ENCODE results near the gene WRAP73. TPM values are rescaled to one million over a fixed set of nuclear protein-coding genes. Genes with fewer than 3 reads are reported as not detected.

Gene WRAP73
- total and polyA plus RNA-seq, 9 of the 15 experiments (the other 6 are each of a cell fraction or from before 2014, with no cell fraction given): 4.3 to 51.8 (median 30.1) TPM

DNA sequence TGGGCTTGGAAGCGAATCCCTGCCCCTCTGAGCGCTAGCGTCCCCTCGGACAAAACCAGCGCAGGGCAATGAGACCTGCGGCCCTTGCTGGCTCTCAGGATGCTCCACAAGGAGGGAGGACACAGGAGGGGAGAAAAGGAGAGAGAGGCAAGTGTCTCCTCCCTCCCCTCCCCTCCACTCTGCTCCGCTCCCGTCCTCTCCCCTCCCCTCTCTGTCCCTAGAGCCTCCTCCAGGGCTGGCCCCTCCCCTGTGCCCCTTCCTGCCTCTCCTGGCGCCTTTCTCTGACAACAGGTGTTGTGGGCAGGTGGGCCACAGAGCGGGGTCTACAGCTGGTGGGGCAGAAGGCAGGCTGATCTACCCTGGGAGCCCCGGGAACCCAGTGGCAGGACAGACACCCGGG, 37.6 kb upstream of the WRAP73 start (continued):
- TF ChIP-seq, protein P1, sequence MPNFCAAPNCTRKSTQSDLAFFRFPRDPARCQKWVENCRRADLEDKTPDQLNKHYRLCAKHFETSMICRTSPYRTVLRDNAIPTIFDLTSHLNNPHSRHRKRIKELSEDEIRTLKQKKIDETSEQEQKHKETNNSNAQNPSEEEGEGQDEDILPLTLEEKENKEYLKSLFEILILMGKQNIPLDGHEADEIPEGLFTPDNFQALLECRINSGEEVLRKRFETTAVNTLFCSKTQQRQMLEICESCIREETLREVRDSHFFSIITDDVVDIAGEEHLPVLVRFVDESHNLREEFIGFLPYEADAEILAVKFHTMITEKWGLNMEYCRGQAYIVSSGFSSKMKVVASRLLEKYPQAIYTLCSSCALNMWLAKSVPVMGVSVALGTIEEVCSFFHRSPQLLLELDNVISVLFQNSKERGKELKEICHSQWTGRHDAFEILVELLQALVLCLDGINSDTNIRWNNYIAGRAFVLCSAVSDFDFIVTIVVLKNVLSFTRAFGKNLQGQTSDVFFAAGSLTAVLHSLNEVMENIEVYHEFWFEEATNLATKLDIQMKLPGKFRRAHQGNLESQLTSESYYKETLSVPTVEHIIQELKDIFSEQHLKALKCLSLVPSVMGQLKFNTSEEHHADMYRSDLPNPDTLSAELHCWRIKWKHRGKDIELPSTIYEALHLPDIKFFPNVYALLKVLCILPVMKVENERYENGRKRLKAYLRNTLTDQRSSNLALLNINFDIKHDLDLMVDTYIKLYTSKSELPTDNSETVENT (CRISPR knock-in tag; IDR thresholded peaks at IDR 0.05): no peak
- TF ChIP-seq ZNF124 (CRISPR knock-in tag; IDR thresholded peaks at IDR 0.05): no peak

DNA sequence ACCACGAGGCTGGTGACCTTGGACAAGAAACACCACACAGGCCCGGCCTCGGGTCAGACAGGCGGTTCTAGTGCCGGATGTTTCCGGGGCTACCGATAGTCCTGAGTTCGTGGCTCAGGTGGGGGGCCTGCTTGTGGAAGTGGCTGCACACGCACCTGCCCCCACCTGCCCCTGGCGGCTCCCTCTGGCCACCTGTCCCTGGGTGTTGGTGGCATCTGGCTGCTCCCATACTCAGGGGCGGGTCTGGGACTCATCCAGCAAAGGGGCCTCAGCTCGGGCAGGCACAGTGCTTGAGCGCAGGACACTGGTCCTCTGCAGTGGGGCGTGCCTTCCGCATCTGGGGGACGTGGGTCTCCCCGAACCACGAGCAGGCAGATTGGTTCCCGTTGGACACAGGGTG, 36.0 kb upstream of the WRAP73 start:
- POLR2A ChIA-PET: interaction anchor here (0.6 kb wide), 1 partner anchor 144 kb away, joined by 3 read pairs; no protein-coding TSS in a partner anchor
- no peaks in the 10 kb centered on the region for H3K9me3 ChIP-seq (replicated peaks; ENCODE audit: control insufficient read depth, insufficient read depth, low read depth, low read length)
- no peaks in the 10 kb centered on the region for H3K9me1 ChIP-seq (ENCODE audit: control insufficient read depth, insufficient read depth, low read length)
- FAIRE-seq: no peak
- H3K4me3 ChIP-seq: no peak overlapping the region
- CTCF ChIA-PET (ENCODE audit: low intra/inter-chr PET ratio): no interaction called here
- no TSS peak for BruUV-seq (replicated peaks)
- H3K9ac ChIP-seq (ENCODE audit: insufficient read depth in 1 of 2, low read depth in 2 of 2, low read length in 2 of 2): peak overlapping the region in 1 of 2 experiments; percentile 58; a peak in 1 of 4 replicates
- ATAC-seq: no peak
- DNase-seq (ENCODE audit: extremely low read depth in 1 of 4, low spot score in 3 of 4): no peak
- in situ Hi-C loops (cut with MboI) (no loop called here), intact Hi-C loops (cut with micrococcal nuclease) (no loop called here)
- TF ChIP-seq PRMT5 (CRISPR knock-in tag; IDR thresholded peaks at IDR 0.05): no peak
- TF ChIP-seq, protein P2, sequence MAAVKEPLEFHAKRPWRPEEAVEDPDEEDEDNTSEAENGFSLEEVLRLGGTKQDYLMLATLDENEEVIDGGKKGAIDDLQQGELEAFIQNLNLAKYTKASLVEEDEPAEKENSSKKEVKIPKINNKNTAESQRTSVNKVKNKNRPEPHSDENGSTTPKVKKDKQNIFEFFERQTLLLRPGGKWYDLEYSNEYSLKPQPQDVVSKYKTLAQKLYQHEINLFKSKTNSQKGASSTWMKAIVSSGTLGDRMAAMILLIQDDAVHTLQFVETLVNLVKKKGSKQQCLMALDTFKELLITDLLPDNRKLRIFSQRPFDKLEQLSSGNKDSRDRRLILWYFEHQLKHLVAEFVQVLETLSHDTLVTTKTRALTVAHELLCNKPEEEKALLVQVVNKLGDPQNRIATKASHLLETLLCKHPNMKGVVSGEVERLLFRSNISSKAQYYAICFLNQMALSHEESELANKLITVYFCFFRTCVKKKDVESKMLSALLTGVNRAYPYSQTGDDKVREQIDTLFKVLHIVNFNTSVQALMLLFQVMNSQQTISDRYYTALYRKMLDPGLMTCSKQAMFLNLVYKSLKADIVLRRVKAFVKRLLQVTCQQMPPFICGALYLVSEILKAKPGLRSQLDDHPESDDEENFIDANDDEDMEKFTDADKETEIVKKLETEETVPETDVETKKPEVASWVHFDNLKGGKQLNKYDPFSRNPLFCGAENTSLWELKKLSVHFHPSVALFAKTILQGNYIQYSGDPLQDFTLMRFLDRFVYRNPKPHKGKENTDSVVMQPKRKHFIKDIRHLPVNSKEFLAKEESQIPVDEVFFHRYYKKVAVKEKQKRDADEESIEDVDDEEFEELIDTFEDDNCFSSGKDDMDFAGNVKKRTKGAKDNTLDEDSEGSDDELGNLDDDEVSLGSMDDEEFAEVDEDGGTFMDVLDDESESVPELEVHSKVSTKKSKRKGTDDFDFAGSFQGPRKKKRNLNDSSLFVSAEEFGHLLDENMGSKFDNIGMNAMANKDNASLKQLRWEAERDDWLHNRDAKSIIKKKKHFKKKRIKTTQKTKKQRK (IDR thresholded peaks at IDR 0.05; ENCODE audit: borderline replicate concordance, low read depth, low read length): no peak
- TF ChIP-seq, protein P3, sequence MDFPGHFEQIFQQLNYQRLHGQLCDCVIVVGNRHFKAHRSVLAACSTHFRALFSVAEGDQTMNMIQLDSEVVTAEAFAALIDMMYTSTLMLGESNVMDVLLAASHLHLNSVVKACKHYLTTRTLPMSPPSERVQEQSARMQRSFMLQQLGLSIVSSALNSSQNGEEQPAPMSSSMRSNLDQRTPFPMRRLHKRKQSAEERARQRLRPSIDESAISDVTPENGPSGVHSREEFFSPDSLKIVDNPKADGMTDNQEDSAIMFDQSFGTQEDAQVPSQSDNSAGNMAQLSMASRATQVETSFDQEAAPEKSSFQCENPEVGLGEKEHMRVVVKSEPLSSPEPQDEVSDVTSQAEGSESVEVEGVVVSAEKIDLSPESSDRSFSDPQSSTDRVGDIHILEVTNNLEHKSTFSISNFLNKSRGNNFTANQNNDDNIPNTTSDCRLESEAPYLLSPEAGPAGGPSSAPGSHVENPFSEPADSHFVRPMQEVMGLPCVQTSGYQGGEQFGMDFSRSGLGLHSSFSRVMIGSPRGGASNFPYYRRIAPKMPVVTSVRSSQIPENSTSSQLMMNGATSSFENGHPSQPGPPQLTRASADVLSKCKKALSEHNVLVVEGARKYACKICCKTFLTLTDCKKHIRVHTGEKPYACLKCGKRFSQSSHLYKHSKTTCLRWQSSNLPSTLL (IDR thresholded peaks at IDR 0.05): no peak
- no peaks in the 10 kb centered on the region for H3K36me3 ChIP-seq (ENCODE audit: control insufficient read depth, insufficient read depth, low read length)
- H3K4me1 ChIP-seq (replicated peaks in 1 of 2; ENCODE audit: control insufficient read depth in 2 of 2, insufficient read depth in 2 of 2, low read length in 2 of 2): peaks cover 5 to 78% of the 10 kb centered on the region in 2 experiments; a peak in 3 of 5 replicates
- 16% methylated on average over 19 of the region's 19 CpGs for WGBS (ENCODE audit: insufficient coverage, low coverage, missing lambda C conversion rate)
- H4K20me1 ChIP-seq (replicated peaks; ENCODE audit: control insufficient read depth, insufficient read depth, low read length): peaks cover 55% of the 10 kb centered on the region
- H3K27ac ChIP-seq (ENCODE audit: extremely low read depth, low read depth, low read length): no peak overlapping the region
- H3K27me3 ChIP-seq (ENCODE audit: control insufficient read depth in 2 of 2, insufficient read depth in 2 of 2, low read length in 2 of 2): peaks cover 34 to 86% of the 10 kb centered on the region in 2 experiments
- H3K79me2 ChIP-seq (ENCODE audit: control insufficient read depth, insufficient read depth, low read length): no peaks in the 10 kb centered on the region
- no peak overlapping the region for H2AFZ ChIP-seq (ENCODE audit: low read depth, low read length)
- no peak overlapping the region for H3K4me2 ChIP-seq (ENCODE audit: insufficient read depth, low read length)
